GM23338 (cell line): ENCODE results near the gene ORC4.

Experiments
- CREB1 ChIP-seq: fragments of 250-450 bp; sonication (Bioruptor Pico); IDR thresholded peaks from 2 replicates; pipeline ENCODE4 v1.5.0; 2020; ENCODE audit warnings: low read depth, mild to moderate bottlenecking, moderate library complexity
- CTCF ChIP-seq, 2 experiments: fragments of 200-600 bp in 1 of 2; sonication (generic) in 1 of 2; conservative IDR thresholded peaks; 2 replicates each; pipeline versions ENCODE4 v1.5.1 to v1.6.1; 2016 to 2017; ENCODE audit warnings: antibody characterized with exemption in 2 of 2, low read depth in 2 of 2, mild to moderate bottlenecking in 2 of 2, moderate library complexity in 1 of 2
- EZH2 ChIP-seq: fragments of 200-600 bp; sonication (generic); IDR thresholded peaks from one replicate; pipeline ENCODE4 v1.8.0; 2017; ENCODE audit warnings: antibody characterized with exemption, mild to moderate bottlenecking, low read depth; ENCODE audit not compliant: unreplicated experiment
- EZH2phosphoT487 ChIP-seq: fragments of 200-600 bp; sonication (generic); IDR thresholded peaks from one replicate; pipeline ENCODE4 v1.8.1; 2018; ENCODE audit warnings: antibody characterized with exemption; ENCODE audit not compliant: unreplicated experiment
- JUNB ChIP-seq: IDR thresholded peaks from one replicate; pipeline ENCODE4 v1.6.1; 2016; ENCODE audit warnings: antibody characterized with exemption; ENCODE audit not compliant: unreplicated experiment
- POLR2AphosphoS5 ChIP-seq: IDR thresholded peaks from 2 replicates; pipeline ENCODE4 v1.6.1; 2016; ENCODE audit warnings: antibody characterized with exemption, low read depth
- STAT1 ChIP-seq: IDR thresholded peaks from one replicate; pipeline ENCODE4 v1.6.1; 2016; ENCODE audit warnings: antibody characterized with exemption; ENCODE audit not compliant: unreplicated experiment
- ZNF462 ChIP-seq: fragments of 250-450 bp; sonication (Bioruptor Pico); IDR thresholded peaks from 2 replicates; pipeline ENCODE4 v1.5.0; 2020; ENCODE audit warnings: mild to moderate bottlenecking, moderate library complexity
- TF ChIP-seq, protein P1 (sequence below): IDR thresholded peaks from 2 replicates; pipeline ENCODE4 v1.6.1; 2016; ENCODE audit warnings: antibody characterized with exemption
- TF ChIP-seq, protein P2 (sequence below): IDR thresholded peaks from one replicate; pipeline ENCODE4 v1.6.1; 2018; ENCODE audit warnings: antibody characterized with exemption; ENCODE audit not compliant: unreplicated experiment

DNA sequence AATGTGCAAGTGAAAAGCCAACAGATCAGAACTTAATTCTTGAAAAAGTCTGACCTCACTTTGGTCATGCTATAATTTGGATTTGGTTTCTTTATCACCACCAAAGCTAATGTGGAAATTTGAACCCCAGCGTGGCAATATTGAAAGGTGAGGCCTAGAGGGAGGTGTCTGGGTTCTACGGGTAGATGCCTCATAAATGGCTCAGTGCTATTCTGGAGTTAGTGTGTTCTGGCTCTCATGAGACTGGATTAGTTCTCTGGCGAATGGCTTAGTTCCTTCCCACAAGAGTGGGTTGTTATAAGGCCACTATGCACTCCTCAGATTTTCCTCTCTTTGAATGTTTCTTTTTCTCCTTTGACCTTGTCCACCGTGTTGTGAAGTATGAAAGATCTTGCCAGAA lies 22.3 kb downstream of the ORC4 start:
- TF ChIP-seq CTCF (conservative IDR thresholded peaks at IDR 0.05; ENCODE audit: low read depth in 2 of 2) (no peak), EZH2phosphoT487 (no peak), CREB1 (CRISPR knock-in tag) (no peak), EZH2 (no peak), POLR2AphosphoS5 (no peak), JUNB (no peak), STAT1 (no peak), ZNF462 (CRISPR knock-in tag) (no peak)
- TF ChIP-seq, protein P1, sequence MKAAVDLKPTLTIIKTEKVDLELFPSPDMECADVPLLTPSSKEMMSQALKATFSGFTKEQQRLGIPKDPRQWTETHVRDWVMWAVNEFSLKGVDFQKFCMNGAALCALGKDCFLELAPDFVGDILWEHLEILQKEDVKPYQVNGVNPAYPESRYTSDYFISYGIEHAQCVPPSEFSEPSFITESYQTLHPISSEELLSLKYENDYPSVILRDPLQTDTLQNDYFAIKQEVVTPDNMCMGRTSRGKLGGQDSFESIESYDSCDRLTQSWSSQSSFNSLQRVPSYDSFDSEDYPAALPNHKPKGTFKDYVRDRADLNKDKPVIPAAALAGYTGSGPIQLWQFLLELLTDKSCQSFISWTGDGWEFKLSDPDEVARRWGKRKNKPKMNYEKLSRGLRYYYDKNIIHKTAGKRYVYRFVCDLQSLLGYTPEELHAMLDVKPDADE, result no peak
- TF ChIP-seq, protein P2, sequence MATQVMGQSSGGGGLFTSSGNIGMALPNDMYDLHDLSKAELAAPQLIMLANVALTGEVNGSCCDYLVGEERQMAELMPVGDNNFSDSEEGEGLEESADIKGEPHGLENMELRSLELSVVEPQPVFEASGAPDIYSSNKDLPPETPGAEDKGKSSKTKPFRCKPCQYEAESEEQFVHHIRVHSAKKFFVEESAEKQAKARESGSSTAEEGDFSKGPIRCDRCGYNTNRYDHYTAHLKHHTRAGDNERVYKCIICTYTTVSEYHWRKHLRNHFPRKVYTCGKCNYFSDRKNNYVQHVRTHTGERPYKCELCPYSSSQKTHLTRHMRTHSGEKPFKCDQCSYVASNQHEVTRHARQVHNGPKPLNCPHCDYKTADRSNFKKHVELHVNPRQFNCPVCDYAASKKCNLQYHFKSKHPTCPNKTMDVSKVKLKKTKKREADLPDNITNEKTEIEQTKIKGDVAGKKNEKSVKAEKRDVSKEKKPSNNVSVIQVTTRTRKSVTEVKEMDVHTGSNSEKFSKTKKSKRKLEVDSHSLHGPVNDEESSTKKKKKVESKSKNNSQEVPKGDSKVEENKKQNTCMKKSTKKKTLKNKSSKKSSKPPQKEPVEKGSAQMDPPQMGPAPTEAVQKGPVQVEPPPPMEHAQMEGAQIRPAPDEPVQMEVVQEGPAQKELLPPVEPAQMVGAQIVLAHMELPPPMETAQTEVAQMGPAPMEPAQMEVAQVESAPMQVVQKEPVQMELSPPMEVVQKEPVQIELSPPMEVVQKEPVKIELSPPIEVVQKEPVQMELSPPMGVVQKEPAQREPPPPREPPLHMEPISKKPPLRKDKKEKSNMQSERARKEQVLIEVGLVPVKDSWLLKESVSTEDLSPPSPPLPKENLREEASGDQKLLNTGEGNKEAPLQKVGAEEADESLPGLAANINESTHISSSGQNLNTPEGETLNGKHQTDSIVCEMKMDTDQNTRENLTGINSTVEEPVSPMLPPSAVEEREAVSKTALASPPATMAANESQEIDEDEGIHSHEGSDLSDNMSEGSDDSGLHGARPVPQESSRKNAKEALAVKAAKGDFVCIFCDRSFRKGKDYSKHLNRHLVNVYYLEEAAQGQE, result no peak
